HG02938 (cell line): ENCODE results near the gene PSME1.

Experiments
- ATAC-seq: cut with Tn5 transposase; IDR thresholded peaks from one replicate; pipeline ENCODE4 v1.9.1; 2021; ENCODE audit warnings: mild to moderate bottlenecking, moderate library complexity; ENCODE audit not compliant: unreplicated experiment

Gene PSME1

GRCh38 chr14:24135834-24136683, at the start of gene PSME1:
TSS of gene PSME1 (plus strand) at chr14:24136194. CDS start at chr14:24136263, 69 bp downstream.
- peak; percentile 75 for ATAC-seq

GRCh38 chr14:24087004-24087403, 49.0 kb upstream of the PSME1 start:
- no peak for ATAC-seq

GRCh38 chr14:24088095-24088494, 47.9 kb upstream of the PSME1 start:
- ATAC-seq = no peak

- ATAC-seq = no peak
Observed at GRCh38 chr14:24089890-24090289, 46.1 kb upstream of the PSME1 start.

GRCh38 chr14:24092110-24092504, 43.9 kb upstream of the PSME1 start:
- ATAC-seq = no peak

GRCh38 chr14:24092505-24093206, 43.3 kb upstream of the PSME1 start:
- no peak for ATAC-seq

GRCh38 chr14:24093207-24093900, 42.6 kb upstream of the PSME1 start:
- no peak for ATAC-seq

GRCh38 chr14:24093901-24094840, 41.8 kb upstream of the PSME1 start, which contains the start of gene PCK2:
TSS of gene PCK2 (plus strand) at chr14:24094311. CDS start at chr14:24094406, 95 bp downstream.
- peak; percentile 41 for ATAC-seq

GRCh38 chr14:24094841-24095270, 41.1 kb upstream of the PSME1 start:
- ATAC-seq = no peak

- peak; percentile 74 for ATAC-seq
Observed at GRCh38 chr14:24095271-24096068, 40.5 kb upstream of the PSME1 start.

GRCh38 chr14:24096545-24097181, 39.3 kb upstream of the PSME1 start:
- no peak for ATAC-seq

GRCh38 chr14:24098229-24098926, 37.6 kb upstream of the PSME1 start:
- ATAC-seq = no peak

- ATAC-seq = no peak
Observed at GRCh38 chr14:24098927-24099813, 36.8 kb upstream of the PSME1 start.

GRCh38 chr14:24100197-24100981, 35.6 kb upstream of the PSME1 start:
- ATAC-seq = no peak

GRCh38 chr14:24100982-24101494, 35.0 kb upstream of the PSME1 start:
- ATAC-seq = no peak

- ATAC-seq = no peak
Observed at GRCh38 chr14:24102357-24103048, 33.5 kb upstream of the PSME1 start.
